Cardiac muscle cell (in vitro differentiated cells and primary cell): ENCODE data around the gene GPC5. TPM values are rescaled to one million over a fixed set of nuclear protein-coding genes. Genes with fewer than 3 reads are reported as not detected.

Source experiments
- DNase-seq, 2 donors: peaks; one replicate each; pipeline versions ENCODE4 v3.0.0 to v3.0.0-alpha.2; 2010 to 2017; ENCODE audit warnings: low read depth in 1 of 2, low spot score in 1 of 2
- H3K27ac ChIP-seq: fragments of 200-600 bp; sonication (generic); 2 replicates; pipeline ENCODE4 v1.5.1; 2016
- H3K27me3 ChIP-seq: fragments of 200-600 bp; sonication (generic); 2 replicates; pipeline ENCODE4 v1.6.0; 2016; ENCODE audit warnings: control low read depth
- H3K36me3 ChIP-seq: fragments of 200-600 bp; sonication (generic); 2 replicates; pipeline ENCODE4 v1.5.1; 2016; ENCODE audit warnings: control low read depth
- H3K4me1 ChIP-seq: fragments of 200-600 bp; sonication (generic); 2 replicates; pipeline ENCODE4 v1.8.1; 2017; ENCODE audit warnings: low read depth, mild to moderate bottlenecking, mixed run types
- H3K4me3 ChIP-seq: fragments of 200-600 bp; sonication (generic); 2 replicates; pipeline ENCODE4 v1.5.1; 2016; ENCODE audit warnings: mild to moderate bottlenecking
- H3K9me3 ChIP-seq: fragments of 200-600 bp; sonication (generic); 2 replicates; pipeline ENCODE4 v1.5.1; 2017; ENCODE audit warnings: low read depth, mild to moderate bottlenecking, control low read depth
- CTCF ChIP-seq: IDR thresholded peaks from 2 replicates; pipeline ENCODE4 v1.5.1; 2012; ENCODE audit warnings: low read depth, mild to moderate bottlenecking, low read length
- polyA plus RNA-seq: library from polyadenylated mRNA; unstranded; fragments of >200 nt; fragmentation: Nextera tagmentation; extraction: Ambion mirVana; gene quantifications from 2 replicates; pipeline ENCODE4 v1.2.1, GENCODE V29; 2016
- total RNA-seq: library from RNA; depleted of rRNA; stranded (reverse); fragments of >200 nt; gene quantifications from 2 replicates; pipeline ENCODE4 v1.2.3, GENCODE V29; 2016

GPC5 gene
- total and polyA plus RNA-seq, 2 experiments from 2014 or later, result 0.97 to 3.3 TPM

GRCh38 chr13:91358387-91358782 is 40.0 kb upstream of the GPC5 start:
- peak overlapping the region; percentile 58 for H3K27ac ChIP-seq
- peaks cover 8% of the 10 kb centered on the region for H3K4me1 ChIP-seq
- TF ChIP-seq CTCF, result no peak
- H3K4me3 ChIP-seq, result no peak overlapping the region
- peak in 1 of 2 donors; percentile 6 for DNase-seq
- no peaks in the 10 kb centered on the region for H3K9me3 ChIP-seq
- no peaks in the 10 kb centered on the region for H3K27me3 ChIP-seq
- peaks cover 15% of the 10 kb centered on the region for H3K36me3 ChIP-seq

GRCh38 chr13:91359111-91359510 is 39.3 kb upstream of the GPC5 start:
- no peak for DNase-seq
- no peaks in the 10 kb centered on the region for H3K9me3 ChIP-seq
- H3K27ac ChIP-seq, result peak overlapping the region; percentile 46
- no peak for TF ChIP-seq CTCF
- H3K36me3 ChIP-seq, result peaks cover 12% of the 10 kb centered on the region
- no peak overlapping the region for H3K4me3 ChIP-seq
- H3K27me3 ChIP-seq, result no peaks in the 10 kb centered on the region
- H3K4me1 ChIP-seq, result peaks cover under 1% of the 10 kb centered on the region

GRCh38 chr13:91359631-91360030 is 38.8 kb upstream of the GPC5 start:
- TF ChIP-seq CTCF, result no peak
- Histone ChIP-seq H3K27me3 (no peaks in the 10 kb centered on the region), H3K9me3 (no peaks in the 10 kb centered on the region), H3K4me1 (no peaks in the 10 kb centered on the region), H3K27ac (peak overlapping the region; percentile 46), H3K4me3 (no peak overlapping the region), H3K36me3 (peaks cover 7% of the 10 kb centered on the region)
- DNase-seq, result no peak

- Histone ChIP-seq H3K9me3 (no peaks in the 10 kb centered on the region), H3K36me3 (peaks cover 3% of the 10 kb centered on the region), H3K27ac (no peak overlapping the region), H3K27me3 (no peaks in the 10 kb centered on the region), H3K4me3 (no peak overlapping the region), H3K4me1 (no peaks in the 10 kb centered on the region)
- no peak for DNase-seq
- no peak for TF ChIP-seq CTCF
These were observed 38.1 kb upstream of the GPC5 start for GRCh38 chr13:91360246-91360751.

GRCh38 chr13:91361755-91362271 is 36.6 kb upstream of the GPC5 start:
- Histone ChIP-seq H3K27me3 (no peaks in the 10 kb centered on the region), H3K4me3 (no peak overlapping the region), H3K4me1 (no peaks in the 10 kb centered on the region), H3K9me3 (no peaks in the 10 kb centered on the region), H3K27ac (no peak overlapping the region), H3K36me3 (peaks cover 3% of the 10 kb centered on the region)
- no peak for DNase-seq
- TF ChIP-seq CTCF, result no peak
